Loucy (cell line): ENCODE data around the gene CAPSL.

Experiments
- CTCF ChIP-seq: fragments of 200-600 bp; sonication (generic); conservative IDR thresholded peaks from 2 replicates; pipeline ENCODE4 v1.5.1; 2014; ENCODE audit warnings: mild to moderate bottlenecking, antibody characterized with exemption, low read length
- EZH2phosphoT487 ChIP-seq: fragments of 200-600 bp; IDR thresholded peaks from 2 replicates; pipeline ENCODE4 v1.6.1; 2018; ENCODE audit warnings: antibody characterized with exemption, mild to moderate bottlenecking, moderate library complexity, borderline replicate concordance

- TF ChIP-seq CTCF (no peak), EZH2phosphoT487 (no peak)
Measured at GRCh38 chr5:35956429-35956828, 18.0 kb upstream of the CAPSL start.
